ENCODE measurements around the gene MSI2.

Gene MSI2

GRCh38 chr17:57406981-57407286 lies 150.6 kb downstream of the MSI2 start:
- no peak for DNase-seq (ENCODE audit: extremely low read depth in 1 of 2, low read depth in 1 of 2)

DNA sequence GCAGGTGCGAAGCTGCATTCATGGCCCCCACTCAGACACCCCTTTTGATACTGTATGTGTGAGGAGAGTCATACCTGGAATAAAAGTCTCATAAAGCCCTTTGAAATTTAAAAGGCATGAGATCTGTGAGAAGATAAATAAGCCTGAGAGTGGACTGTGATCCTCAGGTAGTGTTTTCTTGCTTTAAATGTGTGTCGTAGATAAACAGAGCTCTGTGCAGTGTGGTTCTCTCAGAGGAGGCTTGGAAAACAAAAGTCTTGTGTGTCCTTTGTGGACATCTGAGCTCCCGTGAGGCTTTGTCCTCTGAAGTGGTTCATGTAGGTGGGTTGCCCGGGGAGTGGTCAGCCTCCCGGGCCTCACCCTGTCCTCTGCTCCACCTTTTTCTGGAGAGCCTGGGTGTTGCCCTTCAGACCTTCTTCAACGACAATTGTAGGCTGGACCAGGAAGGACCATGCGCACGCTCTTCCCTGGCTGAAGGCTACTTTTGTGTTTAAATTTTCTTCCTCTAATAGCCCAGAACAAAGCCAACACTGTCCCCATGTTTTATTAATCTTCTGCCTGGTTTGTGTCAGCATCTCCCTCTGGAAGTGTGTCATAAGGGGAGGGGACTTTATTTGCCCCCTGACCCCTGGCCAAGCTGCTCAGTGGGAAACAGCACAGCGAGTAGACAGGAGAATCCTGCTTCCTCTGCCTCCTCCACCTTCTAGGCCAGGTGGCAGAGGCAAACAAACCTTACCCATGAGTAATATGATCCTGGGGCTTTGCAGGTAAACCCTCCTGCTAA lies 151.2 kb downstream of the MSI2 start:
- no peak for DNase-seq (ENCODE audit: extremely low read depth in 1 of 2, low read depth in 1 of 2)

DNA sequence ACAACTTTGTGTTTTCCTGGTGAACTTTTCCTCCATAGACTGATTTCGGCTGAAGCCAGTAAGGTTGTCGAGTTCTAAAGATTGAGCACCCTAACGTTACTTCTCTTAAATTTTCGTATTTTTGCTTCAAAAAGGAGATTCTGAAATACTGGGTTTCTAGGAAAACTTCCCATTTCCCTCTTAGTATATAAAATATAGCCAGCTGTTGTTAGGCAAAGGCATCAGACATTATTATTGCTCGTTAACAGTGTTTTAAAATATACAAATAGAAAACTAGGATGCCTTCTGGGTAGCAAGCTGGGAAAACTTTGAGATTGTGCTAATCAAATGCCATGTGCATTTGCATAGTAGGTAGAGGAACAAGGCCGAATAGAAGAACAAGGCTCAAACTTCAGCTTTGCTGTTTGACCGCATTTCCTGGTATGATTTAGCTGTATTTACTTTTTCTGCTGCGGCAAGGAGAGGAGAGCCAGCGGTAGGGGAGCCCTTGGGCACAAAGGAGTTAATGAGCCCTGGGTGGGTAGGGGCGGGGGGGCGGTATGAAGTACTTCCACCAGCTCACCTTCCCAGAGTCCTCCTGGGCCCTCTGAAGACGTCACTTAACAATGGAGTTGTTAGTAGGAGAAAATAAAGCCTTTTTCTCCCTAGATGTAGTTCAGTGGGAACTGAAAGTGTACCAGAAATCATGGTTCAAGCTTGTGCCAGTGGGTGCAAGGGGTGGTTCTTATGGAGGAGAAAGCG lies 151.9 kb downstream of the MSI2 start:
- no peak for DNase-seq (ENCODE audit: extremely low read depth in 1 of 2, low read depth in 1 of 2)

GRCh38 chr17:57410169-57410568 lies 153.8 kb downstream of the MSI2 start:
- no peak for DNase-seq (ENCODE audit: extremely low read depth in 1 of 2, low read depth in 1 of 2)

DNA sequence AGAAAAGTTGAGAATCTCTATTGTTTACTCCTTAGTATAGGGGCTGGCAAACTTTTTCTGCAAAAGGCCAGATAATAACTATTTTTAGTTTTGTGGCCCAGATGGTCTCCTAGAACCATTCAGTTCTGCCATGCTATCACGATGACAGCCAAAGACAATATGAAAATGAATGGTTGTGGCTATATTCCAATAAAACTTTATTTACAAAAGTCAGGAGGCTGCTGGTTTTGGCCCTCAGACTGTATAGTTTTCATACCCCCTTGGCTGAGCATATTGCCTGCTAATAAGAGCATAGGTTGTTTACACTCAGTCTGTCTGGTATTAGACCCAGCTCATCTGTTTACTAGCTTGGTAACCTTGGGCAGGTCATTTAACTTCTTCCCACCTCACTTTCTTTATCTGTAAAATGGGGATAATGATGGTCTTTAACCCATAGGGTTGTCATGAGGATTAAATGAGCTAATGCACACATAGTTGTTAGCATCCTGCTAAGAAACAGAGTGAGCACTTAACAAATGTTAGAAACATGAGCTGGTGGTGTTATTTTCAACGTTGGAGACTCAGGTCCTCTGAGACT lies 156.3 kb downstream of the MSI2 start:
- DNase-seq (ENCODE audit: extremely low read depth in 1 of 2, low read depth in 1 of 2) = no peak

GRCh38 chr17:57413848-57414651 lies 157.7 kb downstream of the MSI2 start:
- DNase-seq (ENCODE audit: extremely low read depth in 1 of 2, low read depth in 1 of 2) = no peak

GRCh38 chr17:57415751-57416207 lies 159.5 kb downstream of the MSI2 start:
- DNase-seq (ENCODE audit: extremely low read depth in 1 of 2, low read depth in 1 of 2) = no peak

GRCh38 chr17:57416369-57416768 lies 160.0 kb downstream of the MSI2 start:
- DNase-seq (ENCODE audit: extremely low read depth in 1 of 2, low read depth in 1 of 2) = no peak

- no peak for DNase-seq (ENCODE audit: extremely low read depth in 1 of 2, low read depth in 1 of 2)
Observed at GRCh38 chr17:57417956-57418355, 161.6 kb downstream of the MSI2 start.

- DNase-seq (ENCODE audit: extremely low read depth in 1 of 2, low read depth in 1 of 2) = no peak
Observed at GRCh38 chr17:57418463-57419246, 162.3 kb downstream of the MSI2 start.

- DNase-seq (ENCODE audit: extremely low read depth in 1 of 2, low read depth in 1 of 2) = no peak
Observed at GRCh38 chr17:57419940-57420550, 163.7 kb downstream of the MSI2 start.

DNA sequence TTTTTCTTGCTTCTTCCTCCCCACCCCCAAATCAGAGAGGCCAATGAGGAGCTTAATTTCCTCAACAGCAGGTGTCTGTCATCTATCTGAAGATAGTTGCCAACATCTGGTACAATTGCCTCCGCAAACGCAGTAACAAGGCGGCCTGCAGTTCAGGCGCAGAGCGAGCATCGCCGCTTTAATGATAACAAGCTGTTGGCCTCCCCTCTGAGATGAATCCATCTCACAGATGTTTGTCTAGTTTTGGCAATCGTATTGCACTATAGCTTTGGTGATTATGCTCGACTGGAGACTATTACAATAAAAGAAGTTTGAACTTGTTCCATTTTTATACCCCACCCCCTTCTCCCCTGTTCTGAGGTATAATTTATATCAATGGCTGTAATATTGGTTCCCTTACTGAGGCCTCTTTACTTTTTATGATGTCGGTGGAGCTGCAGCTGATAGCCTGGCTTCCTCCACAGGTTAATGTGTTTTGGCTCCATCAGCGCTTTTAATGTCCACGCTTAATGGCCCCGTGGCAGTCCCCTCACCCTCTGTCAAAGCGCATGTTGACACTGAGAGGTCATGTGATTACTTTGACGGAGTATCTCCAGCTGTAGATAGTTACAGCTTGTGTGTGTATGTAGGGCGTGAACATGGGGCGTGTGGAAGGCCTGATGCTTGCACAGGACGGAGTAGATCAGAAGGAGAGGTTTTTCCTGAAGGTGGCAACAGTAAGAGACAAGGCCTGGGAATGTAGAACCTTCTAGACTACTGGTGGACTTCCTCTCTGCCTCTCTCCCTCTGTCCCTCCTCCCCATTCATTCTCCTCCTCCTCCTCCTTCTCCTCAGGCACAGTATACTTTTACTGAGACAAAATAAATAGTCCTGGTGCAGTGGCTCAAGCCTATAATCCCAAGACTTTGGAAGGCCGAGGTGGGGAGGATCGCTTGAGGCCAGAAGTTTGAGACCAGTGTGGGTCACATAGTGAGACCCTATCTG lies 164.7 kb downstream of the MSI2 start:
- no peak for DNase-seq (ENCODE audit: extremely low read depth in 1 of 2, low read depth in 1 of 2)

DNA sequence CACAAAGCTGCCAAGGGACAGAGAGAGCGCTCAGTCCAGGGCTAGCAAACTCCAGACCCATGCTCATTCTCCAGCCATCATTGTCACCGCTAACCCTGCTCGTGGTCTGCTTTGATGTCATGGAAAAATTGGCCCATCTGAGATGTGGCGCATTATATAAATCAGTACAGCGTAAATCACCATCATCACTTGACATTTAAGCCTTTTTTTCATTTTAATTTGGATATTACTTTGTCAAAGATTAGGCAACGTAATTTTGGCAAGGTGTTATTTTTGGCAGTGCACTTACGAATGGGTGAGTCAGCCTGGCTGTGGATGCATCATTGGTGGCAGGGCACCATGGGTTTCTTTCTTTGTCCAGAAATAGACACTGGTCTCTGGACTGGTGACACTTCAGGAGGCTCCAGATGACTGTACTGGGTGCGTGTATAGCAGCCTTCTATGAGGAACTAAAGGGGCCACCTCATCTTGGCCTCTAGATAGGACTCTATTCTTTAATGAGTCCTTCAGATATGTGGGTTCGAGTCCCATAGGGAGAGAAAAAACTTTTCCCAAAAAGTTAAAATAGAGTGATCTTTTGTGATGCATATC lies 166.3 kb downstream of the MSI2 start:
- DNase-seq (ENCODE audit: extremely low read depth in 1 of 2, low read depth in 1 of 2) = no peak

DNA sequence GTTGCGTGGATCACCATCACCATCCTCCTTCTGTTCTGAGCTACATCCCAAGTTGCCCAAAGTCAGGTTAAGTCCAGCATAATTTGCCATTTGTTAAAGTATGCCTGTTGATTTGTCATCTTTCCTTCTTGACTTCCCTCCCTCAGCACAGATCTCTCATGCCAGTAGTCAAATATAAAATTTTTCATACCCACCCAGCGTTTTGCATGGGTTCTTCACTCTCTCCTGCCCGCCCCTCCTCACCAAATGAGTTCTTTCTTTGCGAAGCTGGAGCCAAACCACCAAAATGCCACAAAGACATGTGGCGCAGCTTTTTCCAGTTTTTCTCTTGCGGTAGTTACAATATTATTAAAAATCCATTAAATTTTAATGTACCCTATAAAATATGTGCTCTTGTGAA lies 167.2 kb downstream of the MSI2 start:
- DNase-seq (ENCODE audit: extremely low read depth in 1 of 2, low read depth in 1 of 2) = no peak

GRCh38 chr17:57424273-57424672 lies 167.9 kb downstream of the MSI2 start:
- DNase-seq (ENCODE audit: extremely low read depth in 1 of 2, low read depth in 1 of 2) = no peak

DNA sequence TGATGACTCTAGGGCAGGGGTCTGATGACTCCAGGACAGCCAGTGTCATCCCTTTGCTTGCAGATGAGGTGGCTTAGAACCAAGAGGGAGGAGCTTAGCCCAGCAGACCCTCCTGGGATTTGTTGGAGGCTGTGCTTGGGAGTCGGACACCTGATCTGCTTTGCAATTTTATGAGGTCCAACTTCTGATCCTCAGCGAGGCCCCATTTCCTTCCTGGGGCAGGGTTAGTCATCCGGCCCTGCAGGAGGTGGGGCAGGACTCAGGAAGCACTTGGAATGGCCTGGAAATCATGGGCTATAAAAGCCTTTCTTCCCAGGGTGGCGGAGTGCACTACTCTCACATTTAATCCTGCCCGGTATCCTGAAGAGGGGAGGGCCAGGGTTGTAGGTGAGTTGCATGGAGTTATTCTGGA lies 168.5 kb downstream of the MSI2 start:
- no peak for DNase-seq (ENCODE audit: extremely low read depth in 1 of 2, low read depth in 1 of 2)

GRCh38 chr17:57425431-57425830 lies 169.1 kb downstream of the MSI2 start:
- DNase-seq (ENCODE audit: extremely low read depth in 1 of 2, low read depth in 1 of 2) = no peak
